Measurements from ENCODE around the gene CHMP4B.
A peak's percentile ranks its signal among the peaks of the same experiment; 100 is the strongest.

The CHMP4B gene

DNA sequence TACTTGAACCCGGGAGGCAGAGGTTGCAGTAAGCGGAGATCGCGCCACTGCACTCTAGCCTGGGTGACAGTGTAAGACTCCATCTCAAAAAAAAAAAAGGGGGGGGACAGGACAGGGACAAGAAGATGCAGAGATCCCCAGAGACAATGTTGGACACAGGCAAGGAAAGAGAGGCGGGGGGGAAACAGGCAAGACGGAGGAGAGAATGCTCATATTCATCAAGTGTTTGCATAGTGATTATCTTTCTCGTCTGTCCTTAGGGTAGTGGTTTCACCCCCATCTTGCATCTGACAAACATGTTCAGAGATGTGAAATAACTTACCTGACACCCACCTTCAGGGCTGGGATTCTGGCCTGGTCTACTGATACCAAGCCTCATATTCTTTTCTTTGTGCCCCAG lies 29.0 kb downstream of the CHMP4B start:
- DNase-seq (ENCODE audit: low spot score): no peak

GRCh38 chr20:33840759-33841435 lies 29.7 kb downstream of the CHMP4B start:
- no peak for DNase-seq (ENCODE audit: low spot score)

DNA sequence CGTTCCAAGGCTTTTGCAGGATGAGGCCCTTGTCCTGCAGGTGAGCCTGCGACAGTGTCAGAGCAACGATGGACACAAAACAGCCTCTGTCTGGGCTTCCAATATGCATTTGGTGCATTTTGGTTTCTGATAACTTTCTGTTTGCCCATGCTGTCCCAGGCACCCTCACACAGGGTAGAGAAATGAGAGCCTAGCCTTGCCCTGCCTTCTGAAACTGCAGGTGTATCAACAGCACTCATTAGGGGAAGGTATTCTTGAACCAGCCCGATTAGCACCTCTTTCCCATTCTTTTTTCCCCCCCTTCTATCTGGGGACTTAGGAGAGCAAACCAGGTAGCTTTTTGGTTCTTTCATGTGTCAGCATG lies 30.3 kb downstream of the CHMP4B start:
- DNase-seq (ENCODE audit: low spot score): no peak

DNA sequence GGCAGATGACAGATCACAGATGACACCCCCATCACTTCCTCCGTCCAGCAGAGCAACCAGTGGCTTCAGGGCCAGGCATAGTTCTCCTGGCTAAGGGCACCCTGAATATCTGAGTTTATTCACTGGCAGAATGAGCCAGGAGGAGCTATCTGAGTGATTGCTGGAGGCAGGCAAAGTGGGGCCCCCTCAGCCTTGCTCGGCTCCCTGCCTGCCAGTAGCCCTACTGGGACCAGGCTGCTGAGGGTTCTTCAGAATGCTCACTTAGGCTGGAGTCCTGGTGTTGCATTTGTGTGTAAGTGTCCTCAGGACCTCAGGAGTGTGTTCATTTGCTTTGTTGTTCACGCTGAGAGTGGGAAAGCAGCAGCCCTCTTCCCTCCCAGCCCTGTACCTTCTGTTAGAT lies 31.2 kb downstream of the CHMP4B start:
- DNase-seq (ENCODE audit: low spot score): no peak

DNA sequence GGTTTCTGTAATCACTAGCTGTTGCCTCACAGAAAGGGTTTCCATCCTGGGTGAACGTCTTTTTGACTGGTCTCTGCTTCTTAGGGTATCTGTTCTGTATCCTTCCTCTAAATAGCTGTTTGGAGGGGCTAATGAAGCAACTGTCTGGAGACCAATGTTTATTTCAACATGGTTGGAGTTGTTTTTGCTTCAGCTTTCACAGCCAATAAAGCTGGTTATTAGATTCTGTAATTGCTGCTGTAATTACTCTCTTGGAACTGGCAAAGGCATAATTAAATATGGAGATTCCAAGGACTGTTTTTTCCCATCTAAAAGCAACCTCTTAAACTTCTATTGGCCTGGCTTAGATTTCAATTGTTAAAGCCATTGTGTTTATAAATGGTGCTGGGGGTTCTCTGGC lies 31.9 kb downstream of the CHMP4B start:
- no peak for DNase-seq (ENCODE audit: low spot score)

GRCh38 chr20:33843854-33844253 lies 32.7 kb downstream of the CHMP4B start:
- DNase-seq (ENCODE audit: low spot score): no peak

DNA sequence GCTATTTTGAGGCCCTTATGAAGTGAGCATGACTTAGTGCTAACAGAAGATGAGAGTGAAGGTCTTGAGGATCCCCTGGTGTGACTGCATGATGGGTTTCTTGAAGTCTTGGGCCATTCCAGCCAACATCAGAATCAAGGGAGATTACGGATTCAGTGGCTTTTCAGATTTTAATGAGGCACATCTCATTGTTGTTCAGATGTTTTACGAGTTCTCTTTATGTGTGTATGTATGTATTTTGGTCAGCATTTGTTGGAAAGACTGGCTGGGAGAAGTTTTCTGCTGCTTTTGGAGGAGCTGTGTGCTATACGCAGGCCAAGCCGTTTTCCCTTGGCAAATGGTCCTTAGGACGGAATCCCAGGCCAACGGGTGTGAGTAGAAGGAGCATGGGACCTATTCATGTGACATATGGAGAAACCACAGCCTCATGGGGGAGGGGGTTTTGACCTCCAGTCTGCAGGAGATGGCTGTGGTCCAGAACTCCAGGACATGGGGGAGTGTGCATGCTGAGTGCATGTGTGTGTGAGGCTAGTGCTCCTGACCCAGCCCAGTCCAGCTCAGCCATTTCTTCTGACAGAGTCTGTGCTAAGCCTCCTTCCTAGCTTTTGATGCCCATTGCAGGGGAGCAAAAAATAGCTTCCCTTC lies 35.3 kb downstream of the CHMP4B start:
- DNase-seq (ENCODE audit: low spot score): no peak

- no peak for DNase-seq (ENCODE audit: low spot score)
Measured at GRCh38 chr20:33847006-33847405, 35.9 kb downstream of the CHMP4B start.

GRCh38 chr20:33848391-33848790 lies 37.2 kb downstream of the CHMP4B start:
- DNase-seq (ENCODE audit: low spot score): no peak

- no peak for DNase-seq (ENCODE audit: low spot score)
Measured at GRCh38 chr20:33850159-33850558, 39.0 kb downstream of the CHMP4B start.

DNA sequence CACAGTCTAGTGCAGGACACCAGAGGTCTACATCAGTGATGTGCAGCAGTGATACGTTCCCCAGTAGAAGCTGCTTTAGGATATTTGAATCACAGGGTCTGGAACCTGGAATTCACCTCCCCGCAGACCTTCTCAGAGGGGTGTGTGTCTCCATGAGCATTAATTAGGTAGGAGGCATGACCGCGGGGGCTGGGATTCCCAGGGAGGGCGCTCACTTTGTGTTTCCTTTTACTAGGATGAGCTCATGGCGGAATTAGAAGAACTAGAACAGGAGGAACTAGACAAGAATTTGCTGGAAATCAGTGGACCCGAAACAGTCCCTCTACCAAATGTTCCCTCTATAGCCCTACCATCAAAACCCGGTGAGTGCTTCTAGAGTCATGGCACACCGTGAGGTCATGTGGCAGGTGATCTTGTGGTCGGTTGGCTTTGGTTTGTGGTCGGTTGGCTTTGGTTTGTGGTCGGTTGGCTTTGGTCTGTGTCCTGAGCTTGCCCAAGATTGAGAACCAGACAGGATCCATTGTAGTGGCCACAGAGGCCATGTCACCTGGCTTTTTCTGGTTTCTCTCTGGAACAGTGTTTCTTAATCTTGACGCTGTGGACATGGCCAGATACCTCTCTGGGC lies 40.8 kb downstream of the CHMP4B start:
- DNase-seq (ENCODE audit: low spot score): no peak

- no peak for DNase-seq (ENCODE audit: low spot score)
Measured at GRCh38 chr20:33852626-33853506, 41.7 kb downstream of the CHMP4B start.

GRCh38 chr20:33853507-33853813 lies 42.3 kb downstream of the CHMP4B start:
- no peak for DNase-seq (ENCODE audit: low spot score)

DNA sequence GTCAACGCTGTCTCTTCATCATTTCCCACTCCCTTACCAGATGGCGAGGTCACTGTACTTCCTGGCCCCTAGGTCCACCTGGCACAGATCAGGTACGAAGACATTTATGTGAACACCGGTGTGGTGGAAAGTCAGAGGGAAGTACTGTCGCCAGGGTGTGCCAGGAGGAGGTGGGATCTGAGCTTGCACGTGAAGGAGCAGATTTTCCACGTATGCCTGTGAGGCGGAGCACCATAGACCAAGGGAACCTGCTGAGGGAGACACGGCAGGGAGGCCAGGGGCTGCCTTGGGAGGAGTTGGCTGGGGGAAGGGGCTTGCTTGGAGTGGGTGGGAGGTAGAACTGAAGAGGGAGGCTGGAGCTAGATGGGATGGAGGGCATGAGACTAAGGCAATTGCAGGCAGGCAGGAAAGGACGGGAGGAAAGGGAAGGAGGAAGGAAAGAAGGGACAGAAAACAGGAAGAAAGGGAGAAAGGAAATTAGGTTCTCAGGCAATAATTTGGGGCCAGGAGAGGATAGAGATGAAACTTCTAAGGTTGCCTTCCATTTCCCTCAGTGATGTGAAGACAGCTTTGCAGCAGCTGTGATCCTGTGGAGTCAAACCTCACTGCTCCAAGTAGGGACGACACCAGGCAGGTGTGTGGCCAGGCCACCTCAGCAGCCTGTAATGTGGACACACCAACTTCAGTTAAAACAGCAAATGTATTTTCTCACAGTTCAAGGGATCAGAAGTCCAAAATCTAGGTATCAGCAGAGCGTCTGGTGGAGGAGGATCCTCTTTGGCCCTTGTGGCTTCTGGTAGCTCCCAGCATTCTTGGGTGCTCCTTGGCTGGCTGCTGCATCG lies 46.8 kb downstream of the CHMP4B start:
- no peak for DNase-seq (ENCODE audit: low spot score)

DNA sequence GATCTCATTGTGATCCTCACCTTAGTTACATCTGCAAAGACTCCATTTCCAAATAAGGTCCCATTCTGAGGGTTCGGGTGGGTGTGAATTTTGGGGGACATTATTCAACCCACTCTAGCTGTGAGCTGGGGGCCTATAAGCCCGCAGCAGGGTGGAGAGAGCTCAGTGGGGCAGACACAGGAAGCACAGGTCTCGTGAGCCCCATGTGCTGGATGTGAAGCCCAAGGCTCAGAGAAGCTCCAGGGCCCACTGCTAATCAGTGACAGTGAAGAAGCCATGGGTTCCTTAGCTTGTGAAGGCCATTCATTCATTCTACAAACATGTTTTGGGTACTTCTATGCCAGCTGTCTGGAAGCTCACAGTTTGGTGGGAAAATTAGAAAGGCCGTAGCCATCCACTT lies 47.5 kb downstream of the CHMP4B start:
- DNase-seq (ENCODE audit: low spot score): no peak

DNA sequence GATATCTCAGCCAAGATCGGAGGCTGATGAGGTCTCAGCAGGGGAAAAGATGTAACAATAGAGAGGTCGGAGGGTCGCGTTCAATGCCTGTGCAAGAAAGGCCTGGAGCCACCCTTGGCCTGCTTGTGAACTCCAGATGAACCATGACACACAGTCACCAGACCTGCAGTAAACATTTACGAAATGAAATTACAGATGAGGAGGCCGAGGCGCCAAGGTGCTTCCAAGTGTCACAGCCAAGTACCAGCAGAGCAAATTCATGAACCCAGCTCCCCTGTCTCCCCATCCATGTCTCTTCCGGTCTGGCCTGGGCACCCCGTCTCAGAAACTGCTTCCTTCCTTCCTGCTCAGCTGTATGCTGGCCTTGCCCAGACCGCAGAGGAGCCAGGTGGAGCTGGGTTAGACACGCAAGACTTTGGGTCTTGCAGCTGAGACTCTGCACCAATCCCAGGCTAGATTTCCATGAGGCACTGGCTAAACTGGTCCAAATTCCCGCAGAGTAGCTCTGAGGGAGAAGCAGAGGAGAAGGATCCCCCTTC lies 48.1 kb downstream of the CHMP4B start:
- DNase-seq (ENCODE audit: low spot score): no peak

- DNase-seq (ENCODE audit: low spot score): no peak
Measured at GRCh38 chr20:33859751-33860150, 48.6 kb downstream of the CHMP4B start.

DNA sequence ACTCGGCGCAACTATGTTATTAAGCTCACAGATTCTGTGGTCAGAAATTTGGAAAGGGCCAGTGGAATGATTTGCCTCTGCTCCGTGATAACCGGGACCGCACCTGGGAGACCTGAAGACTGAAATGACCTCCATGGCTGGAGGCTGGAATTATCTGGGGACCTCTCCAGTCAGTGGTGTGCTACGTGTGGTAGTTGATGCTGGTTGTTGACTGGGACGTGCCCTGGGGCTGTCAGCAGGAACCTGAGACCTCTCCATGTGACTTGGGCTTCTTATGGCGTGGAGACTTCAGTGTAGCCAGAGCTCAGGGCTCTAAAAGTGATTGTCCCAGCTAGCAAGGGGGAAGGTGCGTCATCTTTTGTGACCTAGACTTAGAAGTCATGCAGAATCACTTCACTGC lies 50.3 kb downstream of the CHMP4B start:
- no peak for DNase-seq (ENCODE audit: low spot score)

- DNase-seq (ENCODE audit: low spot score): peak; percentile 98
Measured at GRCh38 chr20:33862709-33863403, 51.7 kb downstream of the CHMP4B start.

GRCh38 chr20:33863440-33864323 lies 52.5 kb downstream of the CHMP4B start:
- DNase-seq (ENCODE audit: low spot score): no peak

Measured in HuH-7 (cell line).